OCI-LY7 (cell line): Measurements from ENCODE around the gene BLVRB.

Source experiments
- CTCF ChIP-seq: fragments of 200-600 bp; sonication (generic); conservative IDR thresholded peaks from 2 replicates; pipeline ENCODE4 v1.5.1; 2014; ENCODE audit warnings: mild to moderate bottlenecking, antibody characterized with exemption, low read length, moderate library complexity, mixed read lengths
- EZH2phosphoT487 ChIP-seq: fragments of 200-600 bp; sonication (generic); IDR thresholded peaks from 2 replicates; pipeline ENCODE4 v1.6.1; 2018; ENCODE audit warnings: low read depth, borderline replicate concordance, mild to moderate bottlenecking, mixed run types, antibody characterized with exemption, low read length, moderate library complexity, mixed read lengths

DNA sequence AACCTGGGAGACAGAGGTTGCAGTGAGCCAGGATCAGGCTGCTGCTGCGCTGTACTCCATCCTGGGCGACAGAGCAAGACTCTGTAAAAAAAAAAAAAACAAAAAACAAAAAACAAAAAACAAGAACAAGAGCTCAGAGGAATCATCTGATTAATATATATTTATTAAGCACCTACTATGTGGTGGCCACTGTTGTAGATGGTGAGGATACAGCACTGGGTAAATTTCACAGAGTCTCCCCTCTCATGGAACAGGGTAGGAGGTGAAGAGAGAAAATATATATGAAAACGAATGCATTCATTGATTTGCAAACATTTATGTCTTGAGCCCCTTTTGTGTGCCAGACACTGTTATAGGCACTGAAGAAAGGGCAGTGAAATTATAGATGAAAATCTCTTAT, 33.8 kb downstream of the BLVRB start:
- TF ChIP-seq CTCF (no peak), EZH2phosphoT487 (no peak)
